ACHN (cell line): ENCODE measurements around the gene UBAC2.
"Not testable (repeated sequence)": the region's sequence is repeated elsewhere in the genome, so short reads cannot be mapped to it uniquely, and the experiment has no call there.

Experiments used
- DNase-seq: peaks from one replicate; pipeline ENCODE4 v3.0.0-alpha.2; 2015
- in situ Hi-C: cut with HindIII; loops from 2 replicates; pipeline ENCODE4 v1.10.0; 2017; ENCODE audit warnings: low sequenced_read_pairs, low pct_ligation_motif_present, low pct_unique_long_range_greater_than_20kb

UBAC2 gene

GRCh38 chr13:99407906-99408702, 207.4 kb downstream of the UBAC2 start:
- in situ Hi-C loops = no loop called here

GRCh38 chr13:99408703-99409000, 208.0 kb downstream of the UBAC2 start:
- in situ Hi-C loops = no loop called here
- no peak for DNase-seq

More at GRCh38 chr13:99407906-99408702, 207.4 kb downstream of the UBAC2 start:
- no peak for DNase-seq

GRCh38 chr13:99409461-99410083, 208.9 kb downstream of the UBAC2 start:
- in situ Hi-C loops, DNase-seq: not testable (repeated sequence)

- in situ Hi-C loops, DNase-seq: not testable (repeated sequence)
Observed at GRCh38 chr13:99410646-99411475, 210.2 kb downstream of the UBAC2 start.

- no peak for DNase-seq
- in situ Hi-C loops = no loop called here
Observed at GRCh38 chr13:99412856-99413255, 212.2 kb downstream of the UBAC2 start.

- no peak for DNase-seq
- in situ Hi-C loops = no loop called here
Observed at GRCh38 chr13:99414048-99414995, 213.7 kb downstream of the UBAC2 start.

- in situ Hi-C loops = no loop called here
- no peak for DNase-seq
Observed at GRCh38 chr13:99415014-99415650, 214.5 kb downstream of the UBAC2 start.

- DNase-seq = no peak
- in situ Hi-C loops = no loop called here
Observed at GRCh38 chr13:99415851-99416331, 215.2 kb downstream of the UBAC2 start.

GRCh38 chr13:99416411-99417121, 215.9 kb downstream of the UBAC2 start:
- in situ Hi-C loops = no loop called here
- DNase-seq = no peak

- in situ Hi-C loops = no loop called here
- DNase-seq = no peak
Observed at GRCh38 chr13:99417201-99418102, 216.8 kb downstream of the UBAC2 start.

GRCh38 chr13:99418103-99418842, 217.6 kb downstream of the UBAC2 start:
- in situ Hi-C loops = no loop called here
- DNase-seq = no peak

GRCh38 chr13:99418843-99419140, 218.1 kb downstream of the UBAC2 start:
- in situ Hi-C loops = no loop called here
- no peak for DNase-seq

- in situ Hi-C loops = no loop called here
- DNase-seq = no peak
Observed at GRCh38 chr13:99419591-99420243, 219.1 kb downstream of the UBAC2 start.

- in situ Hi-C loops = no loop called here
- no peak for DNase-seq
Observed at GRCh38 chr13:99421271-99421670, 220.6 kb downstream of the UBAC2 start.

GRCh38 chr13:99421758-99422585, 221.3 kb downstream of the UBAC2 start:
- in situ Hi-C loops = no loop called here
- DNase-seq = no peak
